IMR-90 (cell line): Measurements from ENCODE around the gene KMT2A.

Experiments
- POLR2A ChIP-seq: IDR thresholded peaks from 2 replicates; pipeline ENCODE4 v1.6.1; 2012; ENCODE audit warnings: mild to moderate bottlenecking, low read depth, low read length
- USF2 ChIP-seq: fragments of 150-350 bp; IDR thresholded peaks from 2 replicates; pipeline ENCODE4 v1.6.1; 2017; ENCODE audit warnings: mild to moderate bottlenecking, antibody characterized with exemption, low read length, low read depth
- TF ChIP-seq, protein P1 (sequence below): conservative IDR thresholded peaks from 2 replicates; pipeline ENCODE4 v1.5.1; 2012; ENCODE audit warnings: mild to moderate bottlenecking, low read depth, low read length, improper control_type of control experiment

DNA sequence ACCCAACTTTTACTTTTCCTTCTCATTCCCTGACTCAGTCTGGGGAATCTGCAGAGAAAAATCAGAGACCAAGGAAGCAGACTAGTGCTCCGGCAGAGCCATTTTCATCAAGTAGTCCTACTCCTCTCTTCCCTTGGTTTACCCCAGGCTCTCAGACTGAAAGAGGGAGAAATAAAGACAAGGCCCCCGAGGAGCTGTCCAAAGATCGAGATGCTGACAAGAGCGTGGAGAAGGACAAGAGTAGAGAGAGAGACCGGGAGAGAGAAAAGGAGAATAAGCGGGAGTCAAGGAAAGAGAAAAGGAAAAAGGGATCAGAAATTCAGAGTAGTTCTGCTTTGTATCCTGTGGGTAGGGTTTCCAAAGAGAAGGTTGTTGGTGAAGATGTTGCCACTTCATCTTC, 37.2 kb downstream of the KMT2A start:
- TF ChIP-seq, protein P1, sequence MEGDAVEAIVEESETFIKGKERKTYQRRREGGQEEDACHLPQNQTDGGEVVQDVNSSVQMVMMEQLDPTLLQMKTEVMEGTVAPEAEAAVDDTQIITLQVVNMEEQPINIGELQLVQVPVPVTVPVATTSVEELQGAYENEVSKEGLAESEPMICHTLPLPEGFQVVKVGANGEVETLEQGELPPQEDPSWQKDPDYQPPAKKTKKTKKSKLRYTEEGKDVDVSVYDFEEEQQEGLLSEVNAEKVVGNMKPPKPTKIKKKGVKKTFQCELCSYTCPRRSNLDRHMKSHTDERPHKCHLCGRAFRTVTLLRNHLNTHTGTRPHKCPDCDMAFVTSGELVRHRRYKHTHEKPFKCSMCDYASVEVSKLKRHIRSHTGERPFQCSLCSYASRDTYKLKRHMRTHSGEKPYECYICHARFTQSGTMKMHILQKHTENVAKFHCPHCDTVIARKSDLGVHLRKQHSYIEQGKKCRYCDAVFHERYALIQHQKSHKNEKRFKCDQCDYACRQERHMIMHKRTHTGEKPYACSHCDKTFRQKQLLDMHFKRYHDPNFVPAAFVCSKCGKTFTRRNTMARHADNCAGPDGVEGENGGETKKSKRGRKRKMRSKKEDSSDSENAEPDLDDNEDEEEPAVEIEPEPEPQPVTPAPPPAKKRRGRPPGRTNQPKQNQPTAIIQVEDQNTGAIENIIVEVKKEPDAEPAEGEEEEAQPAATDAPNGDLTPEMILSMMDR, result no peak
- TF ChIP-seq USF2 (no peak), POLR2A (no peak)
